HCT116 (cell line): ENCODE measurements around the gene BRPF3. TPM values are rescaled to one million over a fixed set of nuclear protein-coding genes. Genes with fewer than 3 reads are reported as not detected.

Source experiments
- ATAC-seq: fragments of 200-7000 bp; cut with Tn5 transposase; 2 replicates; pipeline ENCODE4 v1.9.1; 2020; ENCODE audit warnings: mild to moderate bottlenecking, moderate library complexity
- BruUV-seq: library from RNA; stranded (reverse); fragments of 400-500 nt; replicated peaks from 2 replicates; lab custom pipeline; 2021; lab: Mats Ljungman, UMichigan
- CTCF ChIA-PET: fragments of 300-600 bp; sonication (Branson Sonifier 250); formaldehyde crosslinking; loops from one replicate; lab custom pipeline; 2021; ENCODE audit warnings: antibody characterized with exemption; lab: Charles Lee
- POLR2A ChIA-PET: fragments of 300-600, 350-600 bp; sonication (Branson Sonifier 250); formaldehyde crosslinking; loops from one replicate; lab custom pipeline; 2021; ENCODE audit warnings: antibody characterized with exemption; lab: Charles Lee
- RAD21 ChIA-PET, 2 experiments: fragments of 300-600 bp; sonication (Branson Sonifier 250); formaldehyde crosslinking; loops; one replicate each; lab custom pipeline; 2023; ENCODE audit warnings: low total read pairs in 2 of 2; ENCODE audit not compliant: uncharacterized antibody in 2 of 2, unreplicated experiment in 2 of 2, low non-redundant PET in 1 of 2; lab: Charles Lee
- DNase-seq: peaks from one replicate; pipeline ENCODE4 v3.0.0-alpha.2; 2010; ENCODE audit warnings: low read depth, low spot score
- H2AFZ ChIP-seq: fragments of 200-600 bp; shearing (Covaris generic), sonication (generic); 2 replicates; pipeline ENCODE4 v1.6.1; 2017; ENCODE audit warnings: low read depth, mixed run types, mixed read lengths, antibody characterized with exemption, low read length; ENCODE audit not compliant: poor library complexity, severe bottlenecking
- H3K27ac ChIP-seq: 2 replicates; pipeline ENCODE4 v1.5.1; 2012; ENCODE audit warnings: low read depth, low read length
- H3K27me3 ChIP-seq: fragments of 200-600 bp; sonication (generic); 2 replicates; pipeline ENCODE4 v1.6.1; 2016; ENCODE audit warnings: mixed run types, low read length, mixed read lengths; ENCODE audit not compliant: insufficient read depth
- H3K36me3 ChIP-seq, 2 experiments: fragments of 200-500 bp in 1 of 2; fragments of 200-600 bp in 1 of 2; sonication (Bioruptor generic) in 1 of 2; sonication (generic) in 1 of 2; 2 replicates each; pipeline versions ENCODE4 v1.5.1 to v1.6.1; 2014 to 2016; ENCODE audit warnings: low read length in 2 of 2, inconsistent platforms in 1 of 2, mixed read lengths in 1 of 2, mixed run types in 1 of 2; ENCODE audit not compliant: insufficient read depth in 2 of 2, control insufficient read depth in 1 of 2
- H3K4me1 ChIP-seq, 2 experiments: fragments of 200-600 bp in 1 of 2; sonication (generic) in 1 of 2; 2 replicates each; pipeline versions ENCODE4 v1.5.1 to v1.6.1; 2012 to 2017; ENCODE audit warnings: low read length in 2 of 2, inconsistent platforms in 1 of 2, mild to moderate bottlenecking in 1 of 2, mixed read lengths in 1 of 2, mixed run types in 1 of 2, moderate library complexity in 1 of 2; ENCODE audit not compliant: insufficient read depth in 2 of 2, control insufficient read depth in 1 of 2
- H3K4me2 ChIP-seq: fragments of 200-600 bp; sonication (generic); 2 replicates; pipeline ENCODE4 v1.6.1; 2017; ENCODE audit warnings: mixed run types, low read length, mixed read lengths
- H3K4me3 ChIP-seq, 2 experiments: fragments of 200-600 bp in 1 of 2; sonication (generic) in 1 of 2; replicated peaks in 1 of 2; 2 replicates each; pipeline ENCODE4 v1.5.1; 2011 to 2016; ENCODE audit warnings: low read length in 2 of 2, control low read depth in 1 of 2, low read depth in 1 of 2, mild to moderate bottlenecking in 1 of 2, mixed read lengths in 1 of 2, mixed run types in 1 of 2
- H3K79me2 ChIP-seq: fragments of 200-600 bp; sonication (generic); 2 replicates; pipeline ENCODE4 v1.6.1; 2017; ENCODE audit warnings: mild to moderate bottlenecking, mixed run types, low read length, moderate library complexity, mixed read lengths; ENCODE audit not compliant: insufficient read depth
- H3K9ac ChIP-seq: fragments of 200-600 bp; sonication (generic); 2 replicates; pipeline ENCODE4 v1.6.1; 2016; ENCODE audit warnings: low read length, mixed read lengths
- H3K9me2 ChIP-seq: fragments of 200-600 bp; sonication (generic), shearing (Covaris generic); 2 replicates; pipeline ENCODE4 v1.6.1; 2017; ENCODE audit warnings: mixed run types, mild to moderate bottlenecking, moderate library complexity; ENCODE audit not compliant: insufficient read depth
- H3K9me3 ChIP-seq, 2 experiments: fragments of 200-500 bp in 1 of 2; fragments of 200-600 bp in 1 of 2; sonication (Bioruptor generic) in 1 of 2; sonication (generic) in 1 of 2; 2 replicates each; pipeline ENCODE4 v1.6.1; 2014 to 2017; ENCODE audit warnings: low read length in 2 of 2, mixed read lengths in 2 of 2, inconsistent platforms in 1 of 2, low read depth in 1 of 2, mild to moderate bottlenecking in 1 of 2, mixed run types in 1 of 2, moderate library complexity in 1 of 2; ENCODE audit not compliant: control insufficient read depth in 1 of 2, insufficient read depth in 1 of 2
- H4K20me1 ChIP-seq: fragments of 200-600 bp; sonication (generic), shearing (Covaris generic); 2 replicates; pipeline ENCODE4 v1.6.1; 2017; ENCODE audit warnings: mixed run types, mild to moderate bottlenecking, moderate library complexity; ENCODE audit not compliant: insufficient read depth
- CBX3 ChIP-seq: IDR thresholded peaks from 2 replicates; pipeline ENCODE4 v1.6.1; 2012; ENCODE audit warnings: low read depth
- CTCF ChIP-seq, 3 experiments: fragments of 200-600 bp in 1 of 3; sonication (generic) in 1 of 3; IDR thresholded peaks in 2 of 3; conservative IDR thresholded peaks in 1 of 3; 2 replicates each; pipeline ENCODE4 v1.5.1; 2012 to 2017; ENCODE audit warnings: low read depth in 2 of 3, low read length in 2 of 3, antibody characterized with exemption in 1 of 3, borderline replicate concordance in 1 of 3, control low read depth in 1 of 3, mild to moderate bottlenecking in 1 of 3, mixed read lengths in 1 of 3, mixed run types in 1 of 3, moderate library complexity in 1 of 3; ENCODE audit not compliant: insufficient read depth in 1 of 3
- EGR1 ChIP-seq: IDR thresholded peaks from 2 replicates; pipeline ENCODE4 v1.6.1; 2012; ENCODE audit warnings: low read depth
- ELF1 ChIP-seq: IDR thresholded peaks from 2 replicates; pipeline ENCODE4 v1.6.1; 2012; ENCODE audit warnings: low read depth, borderline replicate concordance
- POLR2AphosphoS5 ChIP-seq: IDR thresholded peaks from 2 replicates; pipeline ENCODE4 v1.6.1; 2011; ENCODE audit warnings: mild to moderate bottlenecking, low read depth, low read length, moderate library complexity
- REST ChIP-seq: IDR thresholded peaks from 2 replicates; pipeline ENCODE4 v1.6.1; 2012; ENCODE audit warnings: low read depth
- SP1 ChIP-seq: IDR thresholded peaks from 2 replicates; pipeline ENCODE4 v1.6.1; 2012; ENCODE audit warnings: low read depth
- YY1 ChIP-seq: IDR thresholded peaks from 2 replicates; pipeline ENCODE4 v1.6.1; 2011; ENCODE audit warnings: low read length, low read depth, moderate library complexity, mild to moderate bottlenecking; ENCODE audit not compliant: insufficient replicate concordance; ENCODE audit errors: extremely low read depth
- intact Hi-C: fragments of 100-400 bp; cut with micrococcal nuclease; formaldehyde crosslinking; loops from 2 replicates; pipeline ENCODE4 v1.10.0; 2022
- total RNA-seq: library from RNA; stranded (reverse); gene quantifications from one replicate; pipeline ENCODE4 v1.2.1, GENCODE V29; 2021; ENCODE audit not compliant: unreplicated experiment
- TF ChIP-seq, protein P1 (sequence below): IDR thresholded peaks from 2 replicates; pipeline ENCODE4 v1.6.1; 2011; ENCODE audit warnings: mild to moderate bottlenecking, low read length, moderate library complexity; ENCODE audit not compliant: insufficient replicate concordance; ENCODE audit errors: extremely low read depth

Gene BRPF3
- total RNA-seq, 1 experiment from 2014 or later, result 20.3 TPM

GRCh38 chr6:36241728-36242127 lies 45.2 kb downstream of the BRPF3 start:
- no peaks in the 10 kb centered on the region for H3K36me3 ChIP-seq
- no peak overlapping the region for H3K27ac ChIP-seq
- no TSS peak for BruUV-seq
- ChIA-PET POLR2A (no interaction called here), RAD21 (no interaction called here), CTCF (no interaction called here)
- no peaks in the 10 kb centered on the region for H3K9me2 ChIP-seq
- no peaks in the 10 kb centered on the region for H4K20me1 ChIP-seq
- peaks cover 0 to 13% of the 10 kb centered on the region in 2 experiments; a peak in 2 of 4 replicates for H3K4me1 ChIP-seq
- TF ChIP-seq, protein P1, sequence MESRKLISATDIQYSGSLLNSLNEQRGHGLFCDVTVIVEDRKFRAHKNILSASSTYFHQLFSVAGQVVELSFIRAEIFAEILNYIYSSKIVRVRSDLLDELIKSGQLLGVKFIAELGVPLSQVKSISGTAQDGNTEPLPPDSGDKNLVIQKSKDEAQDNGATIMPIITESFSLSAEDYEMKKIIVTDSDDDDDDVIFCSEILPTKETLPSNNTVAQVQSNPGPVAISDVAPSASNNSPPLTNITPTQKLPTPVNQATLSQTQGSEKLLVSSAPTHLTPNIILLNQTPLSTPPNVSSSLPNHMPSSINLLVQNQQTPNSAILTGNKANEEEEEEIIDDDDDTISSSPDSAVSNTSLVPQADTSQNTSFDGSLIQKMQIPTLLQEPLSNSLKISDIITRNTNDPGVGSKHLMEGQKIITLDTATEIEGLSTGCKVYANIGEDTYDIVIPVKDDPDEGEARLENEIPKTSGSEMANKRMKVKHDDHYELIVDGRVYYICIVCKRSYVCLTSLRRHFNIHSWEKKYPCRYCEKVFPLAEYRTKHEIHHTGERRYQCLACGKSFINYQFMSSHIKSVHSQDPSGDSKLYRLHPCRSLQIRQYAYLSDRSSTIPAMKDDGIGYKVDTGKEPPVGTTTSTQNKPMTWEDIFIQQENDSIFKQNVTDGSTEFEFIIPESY, result no peak
- TF ChIP-seq CTCF (IDR thresholded peaks at IDR 0.05 in 2 of 3, conservative IDR thresholded peaks at IDR 0.05 in 1 of 3; ENCODE audit: borderline replicate concordance in 1 of 3, insufficient read depth in 1 of 3, low read depth in 2 of 3, low read length in 2 of 3), result no peak
- TF ChIP-seq YY1, result no peak
- TF ChIP-seq ELF1, result no peak
- no peak for TF ChIP-seq REST
- no peak for TF ChIP-seq CBX3
- no peak for TF ChIP-seq EGR1
- no peak for TF ChIP-seq POLR2AphosphoS5
- TF ChIP-seq SP1, result no peak
- no peaks in the 10 kb centered on the region for H3K9me3 ChIP-seq
- H2AFZ ChIP-seq, result no peak overlapping the region
- no peak overlapping the region for H3K4me2 ChIP-seq
- ATAC-seq (no peak), DNase-seq (no peak)
- intact Hi-C loops, result no loop called here
- H3K4me3 ChIP-seq, result no peak overlapping the region
- no peaks in the 10 kb centered on the region for H3K79me2 ChIP-seq
- H3K9ac ChIP-seq, result no peak overlapping the region
- H3K27me3 ChIP-seq, result no peaks in the 10 kb centered on the region
